HEK293T (cell line): ENCODE results near the gene SLC5A9.

ENCODE experiments used
- CTCF ChIA-PET: fragments of 350-600 bp; formaldehyde crosslinking; extraction: SDS; loops from one replicate; lab custom pipeline; 2021; ENCODE audit warnings: antibody characterized with exemption, inconsistent platforms; lab: Yijun Ruan, JAX
- POLR2A ChIA-PET: fragments of 350-600 bp; formaldehyde crosslinking; extraction: SDS; loops from one replicate; lab custom pipeline; 2020; ENCODE audit warnings: antibody characterized with exemption, inconsistent platforms; lab: Yijun Ruan, JAX
- DNase-seq: peaks from one replicate; pipeline ENCODE4 v3.0.0; 2012; ENCODE audit warnings: mixed read lengths; ENCODE audit errors: extremely low spot score
- ARNT ChIP-seq: fragments of 450-650 bp; IDR thresholded peaks from 2 replicates; pipeline ENCODE4 v1.6.1; 2017; ENCODE audit warnings: mild to moderate bottlenecking
- BHLHE40 ChIP-seq: fragments of 450-650 bp; IDR thresholded peaks from 2 replicates; pipeline ENCODE4 v1.6.1; 2016; ENCODE audit warnings: mild to moderate bottlenecking, moderate library complexity, borderline replicate concordance
- CTBP1 ChIP-seq: fragments of 450-650 bp; IDR thresholded peaks from 2 replicates; pipeline ENCODE4 v1.6.1; 2016; ENCODE audit warnings: borderline replicate concordance
- ELF4 ChIP-seq: fragments of 450-650 bp; IDR thresholded peaks from 2 replicates; pipeline ENCODE4 v1.6.1; 2017; ENCODE audit warnings: antibody characterized with exemption
- FOXA1 ChIP-seq: fragments of 450-650 bp; IDR thresholded peaks from 2 replicates; pipeline ENCODE4 v1.6.1; 2016; ENCODE audit warnings: mild to moderate bottlenecking
- FOXK2 ChIP-seq: fragments of 450-650 bp; IDR thresholded peaks from 2 replicates; pipeline ENCODE4 v1.6.1; 2016; ENCODE audit warnings: mild to moderate bottlenecking
- FOXM1 ChIP-seq: fragments of 450-650 bp; IDR thresholded peaks from 2 replicates; pipeline ENCODE4 v1.6.1; 2017; ENCODE audit warnings: mild to moderate bottlenecking, borderline replicate concordance
- HDGF ChIP-seq: fragments of 450-650 bp; IDR thresholded peaks from 2 replicates; pipeline ENCODE4 v1.6.1; 2017; ENCODE audit warnings: antibody characterized with exemption, borderline replicate concordance
- L3MBTL2 ChIP-seq: fragments of 450-650 bp; conservative IDR thresholded peaks from 2 replicates; pipeline ENCODE4 v1.6.1; 2016; ENCODE audit warnings: mild to moderate bottlenecking
- LEF1 ChIP-seq: fragments of 450-650 bp; IDR thresholded peaks from 2 replicates; pipeline ENCODE4 v1.6.1; 2017; ENCODE audit warnings: mild to moderate bottlenecking, borderline replicate concordance
- NFRKB ChIP-seq: fragments of 450-650 bp; IDR thresholded peaks from 2 replicates; pipeline ENCODE4 v1.6.1; 2016; ENCODE audit warnings: mild to moderate bottlenecking, moderate library complexity
- PKNOX1 ChIP-seq: fragments of 450-650 bp; IDR thresholded peaks from 2 replicates; pipeline ENCODE4 v1.6.1; 2016
- SP1 ChIP-seq: fragments of 450-650 bp; IDR thresholded peaks from 2 replicates; pipeline ENCODE4 v1.6.1; 2017
- SUZ12 ChIP-seq: fragments of 450-650 bp; IDR thresholded peaks from 2 replicates; pipeline ENCODE4 v1.6.1; 2016; ENCODE audit warnings: mild to moderate bottlenecking
- TARDBP ChIP-seq: fragments of 450-650 bp; IDR thresholded peaks from 2 replicates; pipeline ENCODE4 v1.6.1; 2016
- ZNF384 ChIP-seq: fragments of 450-650 bp; IDR thresholded peaks from 2 replicates; pipeline ENCODE4 v1.6.1; 2016

SLC5A9 gene

DNA sequence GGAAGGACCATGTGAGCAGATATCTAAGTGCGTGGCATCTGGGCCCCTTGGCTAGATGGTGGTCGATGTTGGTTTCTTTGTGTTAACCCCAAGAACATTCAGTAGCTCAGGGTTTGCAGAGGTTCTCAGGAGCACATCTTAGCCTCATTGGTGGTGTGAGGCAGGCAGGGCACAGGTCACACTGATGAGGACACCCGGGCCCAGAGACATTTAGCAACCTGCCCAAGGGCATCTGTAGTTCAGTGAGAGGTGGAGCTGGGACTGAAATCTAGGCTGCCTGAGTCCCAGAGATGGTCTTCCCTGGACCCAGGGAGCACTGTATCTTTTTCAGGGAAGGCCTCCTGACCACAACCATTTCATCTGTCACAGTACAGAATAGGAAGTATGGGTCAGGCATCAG is 859 bp upstream of the SLC5A9 start:
- no peak for DNase-seq
- TF ChIP-seq L3MBTL2 (no peak), TARDBP (no peak), PKNOX1 (no peak), ZNF384 (no peak), ELF4 (no peak), SP1 (no peak), BHLHE40 (no peak), CTBP1 (no peak), NFRKB (no peak), SUZ12 (no peak), HDGF (no peak), FOXK2 (no peak), LEF1 (no peak), FOXA1 (no peak), ARNT (no peak), FOXM1 (no peak)
- POLR2A ChIA-PET, result no interaction called here
- CTCF ChIA-PET, result no interaction called here

DNA sequence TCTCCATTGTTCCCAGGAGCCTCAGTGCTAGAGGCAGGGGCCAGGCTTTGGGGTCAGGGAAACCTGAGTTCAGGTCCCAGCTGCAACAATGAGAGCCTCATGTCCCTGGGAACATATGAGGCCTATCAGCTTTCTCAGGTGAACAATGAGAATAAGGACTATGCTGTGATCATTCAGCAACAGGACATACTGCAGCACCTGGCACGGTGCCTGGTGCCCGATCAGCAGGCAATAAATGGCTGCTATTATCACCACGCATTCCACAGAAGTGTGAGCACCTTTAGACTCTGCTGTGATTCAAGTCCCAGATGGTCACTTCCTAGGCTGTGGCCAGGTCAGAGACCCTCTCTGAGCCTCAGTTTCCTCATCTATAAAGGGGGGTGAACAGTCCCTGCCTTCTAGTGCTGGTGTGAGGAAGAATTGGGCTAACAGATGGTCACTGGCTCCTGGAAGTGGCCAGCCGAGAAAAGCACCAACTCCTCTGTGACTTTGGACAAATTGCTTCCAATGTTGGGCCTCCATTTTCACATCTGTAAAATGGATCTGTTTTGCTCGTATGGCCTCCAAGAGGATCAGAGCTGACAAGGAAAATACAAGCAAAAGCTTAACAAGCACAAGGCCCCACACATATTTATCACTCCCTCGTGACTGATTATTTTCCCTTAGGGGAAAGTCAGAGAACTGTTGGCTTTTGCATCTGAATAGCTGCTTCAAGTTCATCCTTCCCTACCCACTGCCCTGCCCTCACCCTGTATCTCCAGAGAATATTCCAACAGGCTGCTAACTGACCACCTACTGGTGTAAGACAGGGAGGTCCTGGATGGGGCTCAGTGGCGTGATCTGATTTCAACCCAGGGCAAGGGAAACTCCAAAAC is 1.1 kb downstream of the SLC5A9 start:
- ChIA-PET POLR2A (no interaction called here), CTCF (no interaction called here)
- DNase-seq, result no peak
- TF ChIP-seq ARNT (no peak), ZNF384 (no peak), SUZ12 (no peak), BHLHE40 (no peak), NFRKB (no peak), LEF1 (no peak), TARDBP (no peak)

DNA sequence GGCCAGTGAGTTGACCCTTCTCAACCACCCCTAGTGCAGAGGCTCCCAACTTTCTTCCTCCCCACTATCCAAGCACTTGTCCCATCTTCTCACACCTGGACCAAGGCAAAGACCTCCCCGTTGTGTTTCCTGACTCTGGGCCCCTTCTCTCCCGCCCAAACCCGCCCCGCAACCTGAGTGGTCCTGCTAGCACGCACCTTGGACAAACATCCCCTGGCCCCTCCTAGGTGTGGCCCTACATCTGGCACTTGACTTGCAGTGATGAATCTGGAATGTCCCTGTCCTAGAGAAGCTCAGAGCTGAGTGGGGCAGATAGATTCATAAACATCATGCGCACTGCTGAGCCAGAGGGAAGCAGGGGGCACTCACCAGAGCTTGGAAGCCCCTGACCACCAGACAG is 2.3 kb downstream of the SLC5A9 start:
- ChIA-PET POLR2A (no interaction called here), CTCF (interaction anchor here (0.7 kb wide), 1 partner anchor 836 kb away, joined by 4 read pairs; no protein-coding TSS in a partner anchor)
- DNase-seq, result no peak
- TF ChIP-seq TARDBP (no peak), BHLHE40 (no peak), FOXM1 (no peak), L3MBTL2 (no peak), NFRKB (no peak), ELF4 (no peak)

- POLR2A ChIA-PET, result no interaction called here
- TF ChIP-seq SUZ12 (no peak), ZNF384 (no peak), FOXA1 (no peak), PKNOX1 (no peak), ELF4 (no peak)
- no peak for DNase-seq
- CTCF ChIA-PET, result no interaction called here
Observed at GRCh38 chr1:48225579-48225978, 3.1 kb downstream of the SLC5A9 start.

DNA sequence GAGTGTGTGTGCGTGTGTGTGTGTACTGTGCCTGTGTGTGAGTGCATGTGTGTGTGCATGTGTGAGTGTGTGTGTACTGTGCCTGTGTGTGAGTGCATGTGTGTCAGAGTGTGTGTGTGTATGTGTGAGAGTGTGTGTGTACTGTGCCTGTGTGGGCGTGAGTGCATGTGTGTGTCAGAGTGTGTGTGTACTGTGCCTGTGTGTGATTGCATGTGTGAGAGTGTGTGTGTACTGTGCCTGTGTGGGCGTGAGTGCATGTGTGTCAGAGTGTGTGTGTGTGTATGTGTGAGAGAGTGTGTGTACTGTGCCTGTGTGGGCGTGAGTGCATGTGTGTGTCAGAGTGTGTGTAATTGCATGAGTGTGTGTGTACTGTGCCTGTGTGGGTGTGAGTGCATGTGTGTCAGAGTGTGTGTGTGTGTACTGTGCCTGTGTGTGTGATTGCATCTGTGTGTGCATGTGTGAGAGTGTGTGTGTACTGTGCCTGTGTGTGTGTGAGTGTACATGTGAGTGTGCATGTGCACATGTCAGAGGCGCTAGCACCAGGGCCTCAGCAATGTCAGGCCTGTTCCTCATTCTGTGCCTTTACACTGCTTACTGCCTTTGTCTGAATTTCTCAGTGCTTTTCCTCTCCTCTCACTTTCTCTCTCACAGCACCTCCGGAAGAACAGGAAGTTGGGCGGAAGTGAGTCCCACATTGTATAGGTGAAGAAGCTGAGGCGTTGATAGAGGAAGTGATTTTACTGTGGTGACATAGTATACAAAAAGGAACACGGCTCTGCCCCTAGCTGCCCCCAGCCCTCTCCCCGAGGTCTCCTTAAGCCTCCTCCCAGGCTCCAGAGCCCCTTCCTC is 4.9 kb downstream of the SLC5A9 start:
- TF ChIP-seq NFRKB, result no peak
- no peak for TF ChIP-seq FOXK2
- no peak for TF ChIP-seq HDGF
- TF ChIP-seq L3MBTL2, result no peak
- no peak for TF ChIP-seq ZNF384
- no peak for TF ChIP-seq SUZ12
- no peak for TF ChIP-seq CTBP1
- no peak for TF ChIP-seq LEF1
- no peak for TF ChIP-seq BHLHE40
- no peak for TF ChIP-seq SP1
- no peak for TF ChIP-seq ELF4
- TF ChIP-seq FOXM1, result no peak
- TF ChIP-seq ARNT, result no peak
- no peak for TF ChIP-seq FOXA1
- no peak for TF ChIP-seq PKNOX1
- TF ChIP-seq TARDBP, result no peak
- no peak for DNase-seq
- CTCF ChIA-PET, result interaction anchor here (0.6 kb wide), 1 partner anchor 151 kb away, joined by 3 read pairs; no protein-coding TSS in a partner anchor
- POLR2A ChIA-PET, result no interaction called here

GRCh38 chr1:48228156-48228555 is 5.6 kb downstream of the SLC5A9 start:
- POLR2A ChIA-PET, result no interaction called here
- peak; percentile 38 for DNase-seq
- CTCF ChIA-PET, result interaction anchor here (0.6 kb wide), 1 partner anchor 151 kb away, joined by 3 read pairs; no protein-coding TSS in a partner anchor
- no peak for TF ChIP-seq SUZ12
- TF ChIP-seq SP1, result no peak
